Right cardiac atrium (tissue), 5 donors: Measurements from ENCODE around the gene OR52E5. TPM values are rescaled to one million over a fixed set of nuclear protein-coding genes. Genes with fewer than 3 reads are reported as not detected.

ENCODE experiments used
- ATAC-seq, 2 donors: fragments of 200-7000 bp; cut with Tn5 transposase; one replicate each; pipeline versions ENCODE4 v1.8.0 to v1.9.1; 2020; ENCODE audit warnings: moderate library complexity in 2 of 2, mild to moderate bottlenecking in 1 of 2
- DNase-seq, 3 donors: peaks; one replicate each; pipeline ENCODE4 v3.0.0-alpha.2; 2020
- H3K27ac ChIP-seq: one replicate; pipeline ENCODE4 v1.5.1; 2013; ENCODE audit warnings: mild to moderate bottlenecking, low read length, control low read depth, moderate library complexity
- H3K27me3 ChIP-seq: one replicate; pipeline ENCODE4 v1.6.1; 2013; ENCODE audit not compliant: control insufficient read depth, insufficient read depth
- H3K4me1 ChIP-seq: one replicate; pipeline ENCODE4 v1.6.1; 2013; ENCODE audit warnings: low read length; ENCODE audit not compliant: control insufficient read depth, insufficient read depth
- H3K4me3 ChIP-seq: one replicate; pipeline ENCODE4 v1.5.1; 2013; ENCODE audit warnings: low read length, control low read depth
- H3K9me3 ChIP-seq: one replicate; pipeline ENCODE4 v1.6.1; 2013; ENCODE audit warnings: low read length; ENCODE audit not compliant: control insufficient read depth
- WGBS: extraction: QIAGEN DNeasy Blood & Tissue Kit; methylation state at CpG from one replicate; pipeline ENCODE4 v1.1.7; 2013; 5-methylcytosine and 5-hydroxymethylcytosine counted together
- intact Hi-C, 4 donors: fragments of 100-400 bp; cut with DNase I; formaldehyde crosslinking; loops; one replicate each; pipeline versions ENCODE4 v1.11.0 to v1.14.0; 2022 to 2023
- long read RNA-seq, 4 donors: library from polyadenylated mRNA; unstranded; transcript quantifications; one replicate each; pipeline ENCODE4 v2.0.0, GENCODE V29; 2020 to 2021
- polyA plus RNA-seq: library from polyadenylated mRNA; stranded (reverse); fragments of 200-250 nt; gene quantifications from one replicate; pipeline ENCODE4 v1.2.3, GENCODE V29; 2013
- total RNA-seq, 4 donors: library from RNA; stranded (reverse); fragmentation: NEBNext Ultra II Directional; extraction: Animal tissue kit (Norgen Biotek cat#: 25700); gene quantifications; one replicate each; pipeline ENCODE4 v1.2.1, GENCODE V29; 2021
- donor health status: healthy with polysubstance abuse.
- donor health status: DM: no; HTN: yes; CAD: no.
- donor health status: DM: no; HTN: no; CAD: no.
- donor health status: DM: no; HTN: yes; CAD: no; lungs with severe emphysema.
- donor health status: DM: yes; HTN: yes; CAD: no.

The OR52E5 gene
- not detected for total RNA-seq
- not detected for polyA plus RNA-seq
- long read RNA-seq, donor 1, result 0 reads
- long read RNA-seq, donor 2, result 0 reads
- long read RNA-seq, donor 3, result 0 reads
- long read RNA-seq, donor 4, result 0 reads

DNA sequence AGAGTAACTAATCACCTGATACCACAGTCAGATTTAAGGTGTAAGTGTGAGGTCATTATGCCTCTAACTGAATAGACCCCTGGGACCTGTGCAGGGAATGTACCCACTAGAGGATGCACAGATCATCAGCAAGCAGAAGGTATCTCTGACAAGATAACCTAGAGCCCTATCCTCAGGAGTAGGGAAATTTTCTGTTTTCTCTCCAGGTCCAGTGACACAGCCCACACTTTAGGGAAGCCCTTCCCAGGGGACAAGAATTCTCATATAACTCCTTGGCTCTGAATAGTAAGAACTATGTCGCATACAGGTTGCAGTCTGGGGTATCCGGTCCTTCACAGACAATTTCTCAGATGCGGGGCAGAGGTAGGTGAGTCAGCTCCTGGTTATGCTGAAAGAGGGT, at the start of gene OR52E5:
Gene OR52E5 (plus strand): TSS at position 301 of the 400 bp plus-strand sequence. CDS start 7,569 bp downstream, outside the sequence.
- intact Hi-C loops, result no loop called here
- H3K27ac ChIP-seq, result no peak within 1 kb of the TSS
- H3K4me1 ChIP-seq, result no peaks in the 10 kb centered on the region
- ATAC-seq (no peak), DNase-seq (no peak)
- no peaks in the 10 kb centered on the region for H3K9me3 ChIP-seq
- 87% methylated on average over 3 of the region's 3 CpGs for WGBS
- H3K27me3 ChIP-seq, result no peaks in the 10 kb centered on the region
- no peak within 1 kb of the TSS for H3K4me3 ChIP-seq

DNA sequence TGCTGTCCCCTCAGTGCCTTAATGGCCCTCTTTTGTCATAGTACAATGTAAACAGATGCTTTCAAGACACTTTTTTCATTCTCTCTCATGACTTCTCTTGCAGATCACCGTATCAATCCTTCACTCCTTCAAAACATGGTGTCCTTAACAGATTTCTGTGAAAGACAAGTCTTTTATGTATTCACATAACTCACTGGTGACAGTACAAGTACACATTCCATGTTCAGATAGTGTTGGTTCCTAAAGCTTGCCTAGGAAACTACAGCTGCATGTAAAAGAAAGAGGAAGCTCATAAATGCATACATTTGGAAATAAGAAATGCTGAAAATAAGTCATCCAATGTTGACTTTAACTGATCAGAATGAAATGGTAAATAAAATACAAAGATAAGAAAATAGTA, 46.3 kb upstream of the OR52E5 start:
- no peaks in the 10 kb centered on the region for H3K4me1 ChIP-seq
- intact Hi-C loops, result no loop called here
- H3K9me3 ChIP-seq, result no peaks in the 10 kb centered on the region
- no peak for DNase-seq
- WGBS, result 44% methylated on average over 1 of the region's 1 CpG
- no peak overlapping the region for H3K4me3 ChIP-seq
- H3K27ac ChIP-seq, result no peak overlapping the region
- H3K27me3 ChIP-seq, result no peaks in the 10 kb centered on the region
- no peak for ATAC-seq

DNA sequence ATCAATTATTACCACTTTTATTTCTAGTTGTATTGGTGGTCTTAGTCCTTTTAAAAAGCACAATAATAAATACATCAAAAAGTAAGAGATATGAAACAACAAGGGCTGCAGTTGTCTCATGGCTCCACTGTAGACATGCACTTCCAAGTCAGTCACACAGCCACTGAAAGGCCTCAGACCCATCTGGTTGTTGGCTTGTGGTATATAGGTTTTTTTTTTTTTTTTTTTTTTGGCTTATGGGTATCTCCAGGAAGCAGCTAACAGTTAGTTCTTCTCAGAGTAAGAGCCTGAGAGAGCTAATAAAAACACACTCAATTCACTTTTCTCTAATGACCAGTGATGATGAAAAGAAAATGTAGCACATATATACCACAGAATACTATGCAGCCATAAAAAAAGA, 45.3 kb upstream of the OR52E5 start:
- intact Hi-C loops, result no loop called here
- H3K27me3 ChIP-seq, result no peaks in the 10 kb centered on the region
- H3K27ac ChIP-seq, result no peak overlapping the region
- H3K4me1 ChIP-seq, result no peaks in the 10 kb centered on the region
- ATAC-seq (no peak), DNase-seq (no peak)
- H3K4me3 ChIP-seq, result no peak overlapping the region
- no peaks in the 10 kb centered on the region for H3K9me3 ChIP-seq

DNA sequence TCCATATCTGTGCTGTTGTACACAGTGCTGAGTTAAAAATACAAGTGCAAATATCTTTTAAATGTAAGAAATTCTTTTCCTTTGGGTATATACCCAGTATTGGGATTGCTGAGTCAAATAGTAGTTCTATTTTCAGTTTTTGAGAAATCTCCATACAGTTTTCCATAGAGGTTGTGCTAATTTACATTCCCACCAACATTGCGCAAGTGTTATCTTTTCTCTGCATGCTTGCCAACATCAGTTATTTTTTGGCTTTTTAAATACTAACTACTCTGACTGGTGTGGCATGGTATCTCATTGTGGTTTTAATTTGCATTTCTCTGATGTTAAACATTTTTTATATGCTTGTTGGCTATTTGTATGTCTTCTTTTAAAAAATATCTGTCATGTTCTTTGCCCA, 42.0 kb upstream of the OR52E5 start:
- 81% methylated on average over 1 of the region's 1 CpG for WGBS
- no peak overlapping the region for H3K27ac ChIP-seq
- peaks cover 2% of the 10 kb centered on the region for H3K27me3 ChIP-seq
- no peaks in the 10 kb centered on the region for H3K4me1 ChIP-seq
- intact Hi-C loops, result no loop called here
- no peak for ATAC-seq
- H3K4me3 ChIP-seq, result no peak overlapping the region
- no peaks in the 10 kb centered on the region for H3K9me3 ChIP-seq
- DNase-seq, result no peak

DNA sequence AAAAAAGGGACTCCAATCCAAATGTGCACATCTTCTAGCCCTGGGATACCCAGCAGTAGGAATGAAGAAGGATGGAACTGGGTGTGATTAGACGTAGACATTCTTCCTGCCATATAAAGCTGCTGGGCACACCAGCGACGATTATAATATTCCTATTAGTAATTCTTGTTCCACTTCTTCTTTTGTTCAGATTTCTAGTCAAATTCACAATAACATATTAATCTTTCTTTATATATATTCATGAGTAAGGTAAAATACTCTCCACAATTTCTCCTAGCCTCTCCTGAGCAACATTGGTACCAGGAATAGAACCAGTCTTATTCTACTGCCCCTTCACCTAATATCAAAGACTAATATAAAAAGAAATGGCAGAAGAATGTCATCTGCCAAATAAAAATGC, 35.4 kb upstream of the OR52E5 start, which contains the start of gene OR52E8:
Gene OR52E8 (minus strand): TSS at position 101 of the 400 bp plus-strand sequence. CDS start 0 bp downstream, at position 101.
- DNase-seq, result no peak
- ATAC-seq, result no peak
- intact Hi-C loops, result no loop called here
- Histone ChIP-seq H3K4me3 (no peak within 1 kb of the TSS), H3K4me1 (no peaks in the 10 kb centered on the region), H3K27ac (no peak within 1 kb of the TSS), H3K27me3 (peaks cover 2% of the 10 kb centered on the region), H3K9me3 (no peaks in the 10 kb centered on the region)
- WGBS, result 92% methylated on average over 3 of the region's 3 CpGs

DNA sequence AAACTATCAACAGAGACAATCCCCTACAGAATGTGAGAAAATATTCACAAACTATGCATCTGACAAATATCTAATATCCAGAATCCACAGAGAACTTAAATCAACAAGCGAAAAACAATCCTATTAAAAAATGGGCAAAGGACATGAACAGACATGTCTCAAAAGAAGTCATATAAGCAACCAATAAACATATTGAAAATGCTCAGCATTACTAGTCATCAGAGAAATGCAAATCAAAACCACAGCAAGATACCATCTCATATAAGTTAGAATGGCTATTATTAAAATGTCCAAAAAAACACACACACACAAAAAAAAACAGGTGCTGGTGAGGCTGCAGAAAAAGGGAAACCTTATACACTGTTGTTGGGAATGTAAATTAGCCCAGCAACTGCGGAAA, 27.2 kb upstream of the OR52E5 start:
- H3K4me3 ChIP-seq, result no peak overlapping the region

DNA sequence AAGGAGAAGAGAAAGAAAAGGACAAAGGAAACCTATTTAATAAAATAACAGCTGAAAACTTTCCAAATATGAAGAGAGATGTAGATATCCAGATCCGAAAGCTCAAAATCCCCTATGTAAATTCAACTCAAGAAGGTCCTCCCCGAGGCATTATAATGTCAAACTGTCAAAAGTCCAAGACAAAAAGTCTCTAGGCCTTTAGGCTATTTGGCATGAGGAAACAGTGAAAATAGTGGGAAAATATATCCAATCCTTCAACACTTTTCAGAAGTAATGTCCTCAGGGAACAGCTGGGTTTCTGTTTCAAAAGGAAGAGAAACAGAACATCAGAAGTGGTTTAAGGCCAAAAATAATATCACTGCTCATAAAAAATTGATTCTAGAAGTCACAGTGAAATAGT, 14.4 kb upstream of the OR52E5 start:
- 54% methylated on average over 2 of the region's 2 CpGs for WGBS
- H3K9me3 ChIP-seq, result no peaks in the 10 kb centered on the region
- no peak overlapping the region for H3K27ac ChIP-seq
- no peaks in the 10 kb centered on the region for H3K27me3 ChIP-seq
- no peak for DNase-seq
- H3K4me1 ChIP-seq, result no peaks in the 10 kb centered on the region
- no peak overlapping the region for H3K4me3 ChIP-seq
- intact Hi-C loops, result no loop called here
- ATAC-seq, result no peak

More for the DNA sequence above, 27.2 kb upstream of the OR52E5 start:
- Histone ChIP-seq H3K27ac (no peak overlapping the region), H3K9me3 (no peaks in the 10 kb centered on the region), H3K4me1 (no peaks in the 10 kb centered on the region), H3K27me3 (no peaks in the 10 kb centered on the region)
- DNase-seq (no peak), ATAC-seq (no peak)
- intact Hi-C loops, result no loop called here
- WGBS, result 83% methylated on average over 2 of the region's 2 CpGs

DNA sequence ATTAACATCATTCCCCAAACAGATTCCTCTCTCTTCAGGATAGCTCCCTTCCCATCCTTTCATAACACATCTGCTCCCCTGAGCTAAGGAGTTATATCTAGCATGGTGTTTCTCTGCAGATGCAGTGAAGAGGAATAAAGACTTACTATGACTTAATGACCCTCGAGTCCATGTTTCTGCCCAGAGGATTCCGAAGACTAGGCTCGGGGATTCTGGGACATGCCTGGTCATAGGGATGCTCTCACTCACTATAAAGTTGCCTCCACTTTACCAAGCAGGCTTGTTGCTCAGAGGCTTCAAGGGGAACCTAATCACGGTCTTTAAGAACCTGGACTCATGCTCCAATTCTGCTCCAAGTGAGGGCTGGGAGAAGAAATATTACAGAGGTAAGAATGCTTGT, 12.7 kb upstream of the OR52E5 start, which contains the start of gene OR52E4:
Gene OR52E4 (plus strand): TSS at position 301 of the 400 bp plus-strand sequence. CDS start 3,664 bp downstream, outside the sequence.
- no peak for ATAC-seq
- Histone ChIP-seq H3K27ac (no peak within 1 kb of the TSS), H3K4me1 (no peaks in the 10 kb centered on the region), H3K9me3 (no peaks in the 10 kb centered on the region), H3K4me3 (no peak within 1 kb of the TSS), H3K27me3 (no peaks in the 10 kb centered on the region)
- intact Hi-C loops, result no loop called here
- 80% methylated on average over 4 of the region's 4 CpGs for WGBS
- no peak for DNase-seq

DNA sequence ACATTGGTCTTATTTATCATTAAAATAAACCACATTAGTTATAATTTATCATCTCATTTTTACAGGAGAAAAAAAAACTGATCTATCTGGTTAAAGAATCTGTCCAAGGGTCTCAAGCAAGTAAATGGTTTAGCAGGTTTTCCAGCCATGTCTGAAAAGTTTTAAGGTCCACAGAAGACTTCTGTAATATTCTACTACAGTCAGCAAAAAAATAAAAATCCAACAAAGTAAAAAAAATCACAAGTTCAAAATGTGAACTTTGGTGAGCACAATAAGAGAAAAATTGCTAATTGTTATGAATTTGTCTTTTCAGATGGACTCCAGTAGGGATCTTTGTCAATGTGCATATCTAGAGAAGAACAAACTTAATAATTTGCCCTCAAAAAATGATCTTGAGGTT, 11.3 kb upstream of the OR52E5 start:
- DNase-seq (no peak), ATAC-seq (no peak)
- intact Hi-C loops, result no loop called here
- no peaks in the 10 kb centered on the region for H3K4me1 ChIP-seq
- H3K4me3 ChIP-seq, result no peak overlapping the region
- no peaks in the 10 kb centered on the region for H3K27me3 ChIP-seq
- H3K9me3 ChIP-seq, result no peaks in the 10 kb centered on the region
- no peak overlapping the region for H3K27ac ChIP-seq

DNA sequence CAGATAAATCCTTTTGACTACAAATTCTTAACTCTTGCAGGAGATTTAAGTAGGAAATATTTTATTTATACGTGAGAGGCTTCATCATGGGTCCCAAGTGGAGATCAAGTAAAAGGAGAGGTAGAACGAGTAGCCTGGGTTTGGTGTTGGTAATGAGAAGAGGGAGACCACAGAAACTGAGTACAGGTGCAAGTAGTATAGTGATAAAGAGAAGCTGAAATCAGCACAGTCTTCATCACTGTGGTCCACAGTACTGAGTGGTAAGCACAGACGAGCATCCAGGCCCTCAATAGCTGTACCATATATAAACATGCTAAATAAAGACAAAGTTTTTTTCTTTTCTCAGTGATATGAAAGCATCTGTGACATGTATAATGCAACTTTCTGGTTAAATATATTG, 5.8 kb upstream of the OR52E5 start:
- no peak overlapping the region for H3K4me3 ChIP-seq
- ATAC-seq (no peak), DNase-seq (no peak)
- intact Hi-C loops, result no loop called here
- WGBS, result 61% methylated on average over 3 of the region's 3 CpGs
- no peaks in the 10 kb centered on the region for H3K9me3 ChIP-seq
- no peaks in the 10 kb centered on the region for H3K27me3 ChIP-seq
- H3K27ac ChIP-seq, result no peak overlapping the region
- H3K4me1 ChIP-seq, result no peaks in the 10 kb centered on the region

DNA sequence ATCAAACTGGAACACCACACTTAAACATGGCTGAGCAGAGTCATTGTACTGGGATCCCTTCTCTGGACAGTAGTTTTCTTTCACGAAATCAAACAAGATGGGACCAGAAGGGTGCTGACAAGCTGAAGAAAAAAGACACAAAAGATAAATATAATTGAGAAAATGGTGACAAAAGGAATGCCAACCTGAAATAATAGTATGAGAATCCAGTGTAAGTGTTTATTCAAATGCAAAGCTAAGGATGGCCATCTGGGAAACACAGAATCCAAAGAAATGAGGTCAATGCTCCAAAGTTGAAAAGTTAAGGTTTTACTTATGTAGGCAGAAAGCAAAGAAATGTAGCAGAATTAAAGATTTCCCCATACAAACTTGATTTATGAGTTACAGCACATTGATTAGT, 5.3 kb upstream of the OR52E5 start:
- 46% methylated on average over 1 of the region's 1 CpG for WGBS
- ATAC-seq, result no peak

DNA sequence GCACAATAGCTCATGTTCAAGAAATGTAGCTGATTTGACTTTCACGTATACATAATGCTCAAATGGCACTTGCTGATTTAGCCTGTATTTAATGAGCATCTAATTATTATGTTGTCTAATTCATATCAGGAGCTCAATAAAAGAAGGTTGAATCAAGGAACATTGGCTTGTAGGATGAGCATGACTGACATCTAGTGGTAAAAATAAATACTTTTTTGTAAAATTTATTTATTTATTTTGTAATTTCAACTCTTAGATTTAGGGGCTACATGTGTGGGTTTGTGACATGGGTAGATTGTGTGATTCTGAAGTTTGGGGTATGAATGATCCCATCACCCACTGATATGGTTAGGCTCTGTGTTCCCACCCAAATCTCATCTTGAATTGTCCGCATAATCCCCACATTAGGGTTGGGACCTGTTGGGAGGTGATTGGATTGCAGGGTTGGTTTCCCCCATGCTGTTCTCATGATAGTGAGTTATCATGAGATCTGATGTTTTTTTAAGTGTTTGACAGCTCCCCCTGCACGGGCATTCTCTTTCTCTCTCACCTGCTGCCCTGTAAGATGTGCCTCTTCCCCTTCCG, 1.7 kb upstream of the OR52E5 start:
- DNase-seq (no peak), ATAC-seq (no peak)
- intact Hi-C loops, result no loop called here
- Histone ChIP-seq H3K27ac (no peak overlapping the region), H3K4me3 (no peak overlapping the region), H3K27me3 (no peaks in the 10 kb centered on the region), H3K9me3 (no peaks in the 10 kb centered on the region), H3K4me1 (no peaks in the 10 kb centered on the region)
- WGBS, result 56% methylated on average over 4 of the region's 4 CpGs

More for the DNA sequence above, 5.3 kb upstream of the OR52E5 start:
- no peak overlapping the region for H3K4me3 ChIP-seq
- no peak overlapping the region for H3K27ac ChIP-seq
- no peak for DNase-seq
- H3K9me3 ChIP-seq, result no peaks in the 10 kb centered on the region
- H3K4me1 ChIP-seq, result no peaks in the 10 kb centered on the region
- H3K27me3 ChIP-seq, result no peaks in the 10 kb centered on the region
- intact Hi-C loops, result no loop called here
